Measurements from ENCODE around the gene NPAS4. TPM values are rescaled to one million over a fixed set of nuclear protein-coding genes. Genes with fewer than 3 reads are reported as not detected.

The NPAS4 gene
- total RNA-seq, 1 experiment from 2014 or later, result 0.79 TPM

- peak; percentile 38; the same call in 1 of the 2 replicates for TF ChIP-seq HMGXB4 (CRISPR knock-in tag; IDR thresholded peaks at IDR 0.05)
- no peak for TF ChIP-seq ZNF396 (CRISPR knock-in tag; IDR thresholded peaks at IDR 0.05; ENCODE audit: borderline replicate concordance)
- TF ChIP-seq CREB1 (CRISPR knock-in tag; IDR thresholded peaks at IDR 0.05), result no peak
- TF ChIP-seq PRRX2 (CRISPR knock-in tag; IDR thresholded peaks at IDR 0.05), result no peak
- no peak; the same call in none of the 2 replicates for TF ChIP-seq SP1 (CRISPR knock-in tag; conservative IDR thresholded peaks at IDR 0.05)
- TF ChIP-seq CTCF (IDR thresholded peaks at IDR 0.05), result no peak; the same call in 1 of the 2 replicates
- no peak for TF ChIP-seq SMAD4 (CRISPR knock-in tag; IDR thresholded peaks at IDR 0.05)
- no peak for TF ChIP-seq ETV6 (CRISPR knock-in tag; IDR thresholded peaks at IDR 0.05)
- TF ChIP-seq ZBTB43 (CRISPR knock-in tag; IDR thresholded peaks at IDR 0.05), result no peak
- TF ChIP-seq ERG (CRISPR knock-in tag; IDR thresholded peaks at IDR 0.05), result no peak
- TF ChIP-seq ZNF317 (CRISPR knock-in tag; IDR thresholded peaks at IDR 0.05; ENCODE audit: borderline replicate concordance, low read depth), result no peak
- TF ChIP-seq TEAD4 (CRISPR knock-in tag; IDR thresholded peaks at IDR 0.05), result 0 out of 2 replicates have a peak, but pooled peaks have one; percentile 24
- peak; percentile 28; the same call in 1 of the 2 replicates for TF ChIP-seq ARID4B (CRISPR knock-in tag; IDR thresholded peaks at IDR 0.05; ENCODE audit: borderline replicate concordance)
- TF ChIP-seq ATF1 (CRISPR knock-in tag; IDR thresholded peaks at IDR 0.05), result no peak
- no peak for TF ChIP-seq MLX (CRISPR knock-in tag; IDR thresholded peaks at IDR 0.05)
- no peak for TF ChIP-seq ATF6 (CRISPR knock-in tag; IDR thresholded peaks at IDR 0.05)
- TF ChIP-seq CDX4 (CRISPR knock-in tag; IDR thresholded peaks at IDR 0.05; ENCODE audit: borderline replicate concordance), result no peak
- TF ChIP-seq JUN (CRISPR knock-in tag; IDR thresholded peaks at IDR 0.05), result no peak
- no peak for TF ChIP-seq ELF4 (CRISPR knock-in tag; IDR thresholded peaks at IDR 0.05; ENCODE audit: low read depth)
These were observed 17.9 kb downstream of the NPAS4 start, which contains the start of gene MRPL11 (continued) for GRCh38 chr11:66438504-66439466.
